HepG2 (cell line): Measurements from ENCODE around the gene CTDP1. TPM values are rescaled to one million over a fixed set of nuclear protein-coding genes. Genes with fewer than 3 reads are reported as not detected.

Experiments used
- ATAC-seq: fragments of 200-7000 bp; cut with Tn5 transposase; 3 replicates; pipeline ENCODE4 v1.9.1; 2020; ENCODE audit warnings: mild to moderate bottlenecking, moderate library complexity
- BruUV-seq: library from RNA; stranded (reverse); fragments of 400-500 nt; replicated peaks from 2 replicates; lab custom pipeline; 2021; lab: Mats Ljungman, UMichigan
- CTCF ChIA-PET: fragments of 300-600 bp; formaldehyde crosslinking; extraction: SDS; loops from one replicate; lab custom pipeline; 2021; ENCODE audit warnings: low total read pairs, inconsistent platforms, low intra/inter-chr PET ratio; lab: Yijun Ruan, JAX
- POLR2A ChIA-PET: fragments of 350-600 bp; sonication (Branson Sonifier 250); formaldehyde crosslinking; loops from one replicate; lab custom pipeline; 2020; ENCODE audit warnings: antibody characterized with exemption, inconsistent platforms; lab: Yijun Ruan, JAX
- DNase-seq: peaks from one replicate; pipeline ENCODE4 v3.0.0-alpha.2; 2015; ENCODE audit warnings: low spot score
- FAIRE-seq: peaks from 3 replicates; lab custom pipeline; 2011; peaks lifted over from hg19 to GRCh38; lab: Jason Lieb, UNC
- H2AFZ ChIP-seq: one replicate; pipeline ENCODE4 v1.6.1; 2011; ENCODE audit warnings: low read length, inconsistent platforms
- H3K27ac ChIP-seq: fragments of 300-600 bp; 3 replicates; pipeline ENCODE4 v1.8.0; 2011; ENCODE audit warnings: mixed run types, mild to moderate bottlenecking, mixed read lengths, low read length, inconsistent platforms; ENCODE audit not compliant: insufficient read depth; ENCODE audit errors: extremely low read length
- H3K27me3 ChIP-seq, 2 experiments: fragments of 200-600 bp in 1 of 2; 2 replicates in 1 of 2; 3 replicates in 1 of 2; pipeline versions ENCODE4 v1.6.0 to v1.8.0; 2011; ENCODE audit warnings: low read length in 2 of 2, mild to moderate bottlenecking in 2 of 2, moderate library complexity in 2 of 2, inconsistent platforms in 1 of 2; ENCODE audit not compliant: insufficient read depth in 2 of 2, control insufficient read depth in 1 of 2
- H3K36me3 ChIP-seq, 2 experiments: fragments of 200-600 bp in 1 of 2; replicated peaks in 1 of 2; 2 replicates in 1 of 2; 3 replicates in 1 of 2; pipeline versions ENCODE4 v1.5.1 to v1.8.0; 2011; ENCODE audit warnings: low read length in 2 of 2, inconsistent platforms in 1 of 2; ENCODE audit not compliant: insufficient read depth in 2 of 2, control insufficient read depth in 1 of 2
- H3K4me1 ChIP-seq: 2 replicates; pipeline ENCODE4 v1.5.1; 2012; ENCODE audit warnings: low read length, inconsistent platforms; ENCODE audit not compliant: insufficient read depth
- H3K4me2 ChIP-seq: 2 replicates; pipeline ENCODE4 v1.6.0; 2011; ENCODE audit warnings: low read depth, low read length, inconsistent platforms
- H3K4me3 ChIP-seq, 3 experiments: fragments of 200-600 bp in 1 of 3; sonication (generic), shearing (Covaris generic) in 1 of 3; replicated peaks in 1 of 3; 2 replicates each; pipeline ENCODE4 v1.5.1; 2011 to 2016; ENCODE audit warnings: low read length in 3 of 3, inconsistent platforms in 2 of 3, low read depth in 2 of 3, mild to moderate bottlenecking in 2 of 3, control low read depth in 1 of 3, mixed read lengths in 1 of 3; ENCODE audit not compliant: insufficient read depth in 1 of 3
- H3K79me2 ChIP-seq: one replicate; pipeline ENCODE4 v1.6.1; 2011; ENCODE audit warnings: low read length, inconsistent platforms; ENCODE audit not compliant: insufficient read depth
- H3K9ac ChIP-seq: 2 replicates; pipeline ENCODE4 v1.6.0; 2011; ENCODE audit warnings: mild to moderate bottlenecking, low read depth, low read length, inconsistent platforms; ENCODE audit not compliant: insufficient read depth
- H3K9me3 ChIP-seq: 2 replicates; pipeline ENCODE4 v1.5.1; 2012; ENCODE audit warnings: mild to moderate bottlenecking, low read length
- H4K20me1 ChIP-seq: 2 replicates; pipeline ENCODE4 v1.6.0; 2011; ENCODE audit warnings: inconsistent platforms, mild to moderate bottlenecking, low read length, moderate library complexity; ENCODE audit not compliant: insufficient read depth
- ATF7 ChIP-seq, 2 experiments: fragments of 450-650 bp in 1 of 2; sonication (generic) in 1 of 2; formaldehyde crosslinking in 1 of 2; IDR thresholded peaks; 2 replicates each; pipeline versions ENCODE4 v1.4.0 to v1.6.1; 2016 to 2020; ENCODE audit warnings: antibody characterized with exemption in 1 of 2, mild to moderate bottlenecking in 1 of 2, missing genetic modification reagents in 1 of 2
- ATM ChIP-seq: fragments of 450-650 bp; IDR thresholded peaks from 2 replicates; pipeline ENCODE4 v1.7.1; 2017; ENCODE audit warnings: mild to moderate bottlenecking, borderline replicate concordance
- BRF2 ChIP-seq: sonication (generic); formaldehyde crosslinking; IDR thresholded peaks from 2 replicates; pipeline ENCODE4 v1.8.1; 2022; ENCODE audit warnings: mild to moderate bottlenecking, missing genetic modification reagents
- DMAP1 ChIP-seq: IDR thresholded peaks from 2 replicates; pipeline ENCODE4 v1.6.1; 2016
- FIP1L1 ChIP-seq: fragments of 200-400 bp; formaldehyde crosslinking; IDR thresholded peaks from 2 replicates; pipeline ENCODE4 v1.6.1; 2018; ENCODE audit warnings: low read depth, mild to moderate bottlenecking, low read length, moderate library complexity, borderline replicate concordance; ENCODE audit not compliant: insufficient read depth
- HNRNPUL1 ChIP-seq: fragments of 200-400 bp; formaldehyde crosslinking; IDR thresholded peaks from 2 replicates; pipeline ENCODE4 v1.6.1; 2017; ENCODE audit warnings: low read depth, mild to moderate bottlenecking, low read length, moderate library complexity
- HOXA9 ChIP-seq: sonication (generic); formaldehyde crosslinking; IDR thresholded peaks from 2 replicates; pipeline ENCODE4 v1.8.1; 2022; ENCODE audit warnings: missing genetic modification reagents, mild to moderate bottlenecking, moderate library complexity, borderline replicate concordance
- MEIS2 ChIP-seq: sonication (generic); formaldehyde crosslinking; IDR thresholded peaks from 2 replicates; pipeline ENCODE4 v1.9.0; 2021; ENCODE audit warnings: mild to moderate bottlenecking, missing genetic modification reagents
- MXI1 ChIP-seq: IDR thresholded peaks from 3 replicates; pipeline ENCODE4 v1.6.1; 2012; ENCODE audit warnings: low read depth, low read length, inconsistent platforms, borderline replicate concordance
- MYPOP ChIP-seq: sonication (generic); formaldehyde crosslinking; IDR thresholded peaks from 2 replicates; pipeline ENCODE4 v1.8.1; 2023; ENCODE audit warnings: mild to moderate bottlenecking, moderate library complexity, missing genetic modification reagents
- RAD21 ChIP-seq: fragments of 450-650 bp; formaldehyde crosslinking; IDR thresholded peaks from 2 replicates; pipeline ENCODE4 v1.5.0; 2020; ENCODE audit warnings: mild to moderate bottlenecking
- RCOR2 ChIP-seq: IDR thresholded peaks from 2 replicates; pipeline ENCODE4 v1.6.1; 2016; ENCODE audit warnings: missing biosample characterization, missing genetic modification reagents
- SMAD3 ChIP-seq: sonication (generic); formaldehyde crosslinking; IDR thresholded peaks from 2 replicates; pipeline ENCODE4 v1.4.0; 2020; ENCODE audit warnings: missing genetic modification reagents
- ZEB1 ChIP-seq: IDR thresholded peaks from 2 replicates; pipeline ENCODE4 v1.6.1; 2012; ENCODE audit warnings: mild to moderate bottlenecking, low read depth, inconsistent platforms; ENCODE audit not compliant: insufficient replicate concordance
- ZNF383 ChIP-seq: sonication (generic); formaldehyde crosslinking; IDR thresholded peaks from 2 replicates; pipeline ENCODE4 v1.4.0; 2020; ENCODE audit warnings: missing genetic modification reagents, mild to moderate bottlenecking, borderline replicate concordance
- ZNF704 ChIP-seq: sonication (generic); formaldehyde crosslinking; IDR thresholded peaks from 2 replicates; pipeline ENCODE4 v1.8.1; 2023; ENCODE audit warnings: mild to moderate bottlenecking, inconsistent platforms, moderate library complexity, missing genetic modification reagents, borderline replicate concordance
- WGBS: methylation state at CpG from one replicate; pipeline ENCODE4 v1.1.6; 2017; ENCODE audit warnings: low lambda C conversion rate; 5-methylcytosine and 5-hydroxymethylcytosine counted together
- in situ Hi-C: cut with HindIII; loops from 2 replicates; pipeline ENCODE4 v1.10.0; 2017; ENCODE audit warnings: low pct_unique_long_range_greater_than_20kb; ENCODE audit not compliant: extremely low pct_ligation_motif_present
- intact Hi-C: fragments of 100-400 bp; cut with micrococcal nuclease; formaldehyde crosslinking; loops from one replicate; pipeline ENCODE4 v1.10.0; 2022; ENCODE audit not compliant: unreplicated experiment
- polyA plus RNA-seq, 8 experiments: library from polyadenylated mRNA; depleted of rRNA in 3 of 8; stranded (reverse) in 7 of 8; unstranded in 1 of 8; fragments of >200 nt; fragmentation: Illumina TruSeq in 4 of 8; extraction: Trizol in 4 of 8; gene quantifications; 2 replicates each; pipeline versions ENCODE4 v1.2.1 to v1.2.3, GENCODE V29; 2011 to 2016; ENCODE audit warnings: low read depth in 4 of 8, missing spikeins in 1 of 8, mixed read lengths in 1 of 8; ENCODE audit not compliant: insufficient read depth in 1 of 8
- total RNA-seq, 5 experiments: library from RNA; depleted of rRNA; stranded (reverse); fragments of >200 nt; fragmentation: Illumina TruSeq; extraction: Trizol; gene quantifications; 2 replicates each; pipeline ENCODE4 v1.2.3, GENCODE V29; 2016; ENCODE audit warnings: low read depth in 1 of 5

Gene CTDP1
- total and polyA plus RNA-seq, 2 of the 13 experiments (the other 11 are each of a cell fraction or from before 2014, with no cell fraction given), result 6.9 to 11.0 TPM

- Histone ChIP-seq H3K36me3 (no peaks in the 10 kb centered on the region), H3K27me3 (peaks cover 5 to 62% of the 10 kb centered on the region in 2 experiments), H4K20me1 (no peaks in the 10 kb centered on the region), H3K79me2 (no peaks in the 10 kb centered on the region), H2AFZ (no peak overlapping the region), H3K4me1 (no peaks in the 10 kb centered on the region), H3K9ac (no peak overlapping the region), H3K4me2 (no peak overlapping the region), H3K4me3 (no peak overlapping the region), H3K9me3 (no peaks in the 10 kb centered on the region), H3K27ac (no peak overlapping the region)
- no TSS peak for BruUV-seq
- in situ Hi-C loops (no loop called here), intact Hi-C loops (no loop called here)
- POLR2A ChIA-PET, result no interaction called here
- no peak for DNase-seq
- no peak for ATAC-seq
- CTCF ChIA-PET, result no interaction called here
- 19% methylated on average over 5 of the region's 5 CpGs for WGBS
- TF ChIP-seq MYPOP (CRISPR knock-in tag) (no peak), MEIS2 (CRISPR knock-in tag) (no peak), DMAP1 (no peak), HNRNPUL1 (no peak), BRF2 (CRISPR knock-in tag) (no peak), ZEB1 (no peak), ZNF383 (CRISPR knock-in tag) (no peak), RCOR2 (CRISPR knock-in tag) (no peak), FIP1L1 (no peak), RAD21 (no peak), ATM (no peak), MXI1 (no peak), ATF7 (IDR thresholded peaks at IDR 0.05) (no peak), ATF7 (CRISPR knock-in tag; IDR thresholded peaks at IDR 0.05) (no peak), SMAD3 (CRISPR knock-in tag) (no peak), ZNF704 (CRISPR knock-in tag) (no peak), HOXA9 (CRISPR knock-in tag) (no peak)
- FAIRE-seq, result no peak
These were observed 19.9 kb upstream of the CTDP1 start for GRCh38 chr18:79659733-79660132.
